HL-60 (cell line): ENCODE results near the gene KCNQ1.

Experiments used
- DNase-seq, 2 experiments: peaks; one replicate each; pipeline ENCODE4 v3.0.0-alpha.2; 2010 to 2020; ENCODE audit warnings: low read depth in 1 of 2, low spot score in 1 of 2
- H3K27ac ChIP-seq: fragments of 250-450 bp; sonication (Bioruptor Pico); replicated peaks from 2 replicates; pipeline ENCODE4 v1.5.1; 2020; ENCODE audit warnings: mild to moderate bottlenecking, moderate library complexity
- H3K27me3 ChIP-seq: fragments of 250-450 bp; sonication (Bioruptor Pico); 2 replicates; pipeline ENCODE4 v1.5.1; 2021; ENCODE audit warnings: mild to moderate bottlenecking, moderate library complexity; ENCODE audit not compliant: insufficient read depth, poor library complexity, severe bottlenecking
- H3K4me3 ChIP-seq: replicated peaks from 2 replicates; pipeline ENCODE4 v1.5.1; 2011; ENCODE audit warnings: mild to moderate bottlenecking, control low read depth, low read length; ENCODE audit not compliant: insufficient read depth
- CTCF ChIP-seq: IDR thresholded peaks from one replicate; pipeline ENCODE4 v1.5.1; 2011; ENCODE audit warnings: low read length, control low read depth, inconsistent platforms; ENCODE audit not compliant: insufficient read depth
- GABPA ChIP-seq: IDR thresholded peaks from 2 replicates; pipeline ENCODE4 v1.6.1; 2012; ENCODE audit warnings: low read depth
- POLR2AphosphoS5 ChIP-seq: IDR thresholded peaks from 2 replicates; pipeline ENCODE4 v1.6.1; 2012; ENCODE audit warnings: low read depth
- REST ChIP-seq: IDR thresholded peaks from 2 replicates; pipeline ENCODE4 v1.6.1; 2012; ENCODE audit warnings: low read depth; ENCODE audit not compliant: insufficient replicate concordance
- SPI1 ChIP-seq: IDR thresholded peaks from 2 replicates; pipeline ENCODE4 v1.6.1; 2012; ENCODE audit warnings: low read depth, mild to moderate bottlenecking, borderline replicate concordance

KCNQ1 gene

GRCh38 chr11:2808850-2809846, 364.3 kb downstream of the KCNQ1 start:
- TF ChIP-seq POLR2AphosphoS5: no peak
- TF ChIP-seq GABPA: no peak
- no peak for TF ChIP-seq SPI1
- no peak for TF ChIP-seq REST
- no peak for TF ChIP-seq CTCF
- DNase-seq: no peak
- H3K27me3 ChIP-seq: no peaks in the 10 kb centered on the region
- no peak overlapping the region for H3K27ac ChIP-seq
- no peak overlapping the region for H3K4me3 ChIP-seq

GRCh38 chr11:2809854-2810253, 365.0 kb downstream of the KCNQ1 start:
- H3K4me3 ChIP-seq: no peak overlapping the region
- no peak for TF ChIP-seq POLR2AphosphoS5
- no peak for TF ChIP-seq GABPA
- no peak for TF ChIP-seq SPI1
- TF ChIP-seq CTCF: no peak
- TF ChIP-seq REST: no peak
- DNase-seq: no peak
- H3K27me3 ChIP-seq: no peaks in the 10 kb centered on the region
- H3K27ac ChIP-seq: no peak overlapping the region

GRCh38 chr11:2810411-2811205, 365.8 kb downstream of the KCNQ1 start:
- Histone ChIP-seq H3K27me3 (no peaks in the 10 kb centered on the region), H3K27ac (no peak overlapping the region), H3K4me3 (no peak overlapping the region)
- no peak for TF ChIP-seq POLR2AphosphoS5
- no peak for TF ChIP-seq REST
- no peak for TF ChIP-seq CTCF
- no peak for TF ChIP-seq GABPA
- no peak for TF ChIP-seq SPI1
- DNase-seq: no peak
